T-helper 22 cell (primary cell): ENCODE data around the gene SMAD3.
"Not testable (repeated sequence)": the region's sequence is repeated elsewhere in the genome, so short reads cannot be mapped to it uniquely, and the experiment has no call there.

Source experiments
- DNase-seq: peaks from one replicate; pipeline ENCODE4 v3.0.0-alpha.2; 2020; ENCODE audit warnings: low read depth

The SMAD3 gene

GRCh38 chr15:67110958-67111864 is 45.8 kb downstream of the SMAD3 start:
- no peak for DNase-seq

- DNase-seq: no peak
Observed at GRCh38 chr15:67114046-67114445, 48.6 kb downstream of the SMAD3 start.

GRCh38 chr15:67114846-67115585 is 49.6 kb downstream of the SMAD3 start:
- DNase-seq: no peak

GRCh38 chr15:67115586-67115969 is 50.2 kb downstream of the SMAD3 start:
- DNase-seq: no peak

GRCh38 chr15:67116742-67117141 is 51.3 kb downstream of the SMAD3 start:
- DNase-seq: no peak

GRCh38 chr15:67117370-67117769 is 52.0 kb downstream of the SMAD3 start:
- no peak for DNase-seq

- DNase-seq: no peak
Observed at GRCh38 chr15:67118808-67119207, 53.4 kb downstream of the SMAD3 start.

- no peak for DNase-seq
Observed at GRCh38 chr15:67119238-67119846, 53.9 kb downstream of the SMAD3 start.

- DNase-seq: no peak
Observed at GRCh38 chr15:67120009-67120838, 54.8 kb downstream of the SMAD3 start.

GRCh38 chr15:67120839-67121643 is 55.6 kb downstream of the SMAD3 start:
- DNase-seq: peak; percentile 88

- DNase-seq: no peak
Observed at GRCh38 chr15:67121644-67122605, 56.5 kb downstream of the SMAD3 start.

GRCh38 chr15:67122816-67123215 is 57.4 kb downstream of the SMAD3 start:
- DNase-seq: not testable (repeated sequence)

GRCh38 chr15:67123291-67123690 is 57.9 kb downstream of the SMAD3 start:
- DNase-seq: not testable (repeated sequence)

GRCh38 chr15:67124111-67124510 is 58.7 kb downstream of the SMAD3 start:
- DNase-seq: no peak

GRCh38 chr15:67124911-67125588 is 59.6 kb downstream of the SMAD3 start:
- DNase-seq: no peak

GRCh38 chr15:67125589-67126502 is 60.4 kb downstream of the SMAD3 start:
- DNase-seq: no peak

GRCh38 chr15:67126551-67127330 is 61.3 kb downstream of the SMAD3 start:
- no peak for DNase-seq
